ENCODE measurements around the gene AP3S1.

The AP3S1 gene

GRCh38 chr5:115946655-115947054, 104.9 kb downstream of the AP3S1 start:
- no peak for DNase-seq

- DNase-seq, result no peak
Measured at GRCh38 chr5:115947260-115947659, 105.5 kb downstream of the AP3S1 start.

- no peak for DNase-seq
Measured at GRCh38 chr5:115948091-115948534, 106.4 kb downstream of the AP3S1 start.

- no peak for DNase-seq
Measured at GRCh38 chr5:115949096-115949495, 107.4 kb downstream of the AP3S1 start.

- DNase-seq, result no peak
Measured at GRCh38 chr5:115952588-115952987, 110.9 kb downstream of the AP3S1 start.

GRCh38 chr5:115954144-115954543, 112.4 kb downstream of the AP3S1 start:
- no peak for DNase-seq

- no peak for DNase-seq
Measured at GRCh38 chr5:115956957-115957356, 115.2 kb downstream of the AP3S1 start.

GRCh38 chr5:115961381-115962238, 119.9 kb downstream of the AP3S1 start:
- no peak for DNase-seq

- DNase-seq, result no peak
Measured at GRCh38 chr5:115962239-115962564, 120.5 kb downstream of the AP3S1 start, which contains the start of gene LVRN. Gene LVRN (plus strand): TSS chr5:115962475. CDS start chr5:115962618, 143 bp downstream.

GRCh38 chr5:115962565-115963402, 121.0 kb downstream of the AP3S1 start:
- no peak for DNase-seq

- no peak for DNase-seq
Measured at GRCh38 chr5:115963566-115963965, 121.8 kb downstream of the AP3S1 start.
